ENCODE data around the gene MCF2L.

MCF2L gene

GRCh38 chr13:113141601-113141970, 172.6 kb downstream of the MCF2L start:
- DNase-seq = no peak

- no peak for DNase-seq
Measured at GRCh38 chr13:113142876-113143275, 173.9 kb downstream of the MCF2L start.

GRCh38 chr13:113143466-113144254, 174.6 kb downstream of the MCF2L start:
- no peak for DNase-seq

- no peak for DNase-seq
Measured at GRCh38 chr13:113144255-113144629, 175.2 kb downstream of the MCF2L start.

GRCh38 chr13:113145496-113145895, 176.5 kb downstream of the MCF2L start:
- no peak for DNase-seq

GRCh38 chr13:113145911-113146598, 177.0 kb downstream of the MCF2L start:
- DNase-seq = no peak

- no peak for DNase-seq
Measured at GRCh38 chr13:113146750-113147149, 177.7 kb downstream of the MCF2L start.

GRCh38 chr13:113147206-113147605, 178.2 kb downstream of the MCF2L start:
- DNase-seq = no peak

GRCh38 chr13:113148407-113148806, 179.4 kb downstream of the MCF2L start:
- DNase-seq = no peak

GRCh38 chr13:113148940-113149503, 180.0 kb downstream of the MCF2L start:
- no peak for DNase-seq
